HEK293 (cell line): ENCODE data around the gene FAM83F.

Experiments used
- CTCF ChIA-PET: fragments of 350-600 bp; formaldehyde crosslinking; extraction: SDS; loops from one replicate; lab custom pipeline; 2021; ENCODE audit warnings: antibody characterized with exemption; lab: Yijun Ruan, JAX
- POLR2A ChIA-PET: fragments of 300-600 bp; formaldehyde crosslinking; extraction: SDS; loops from one replicate; lab custom pipeline; 2020; ENCODE audit warnings: antibody characterized with exemption, inconsistent platforms; lab: Yijun Ruan, JAX
- H3K27ac ChIP-seq: fragments of 200-500 bp; sonication (Bioruptor generic); 2 replicates; pipeline ENCODE4 v1.5.1; 2014; ENCODE audit warnings: low read depth, low read length, control low read depth, inconsistent platforms; ENCODE audit errors: extremely low read depth
- H3K36me3 ChIP-seq, 2 experiments: fragments of 200-500 bp in 1 of 2; sonication (Bioruptor generic) in 1 of 2; 1 replicate in 1 of 2; 2 replicates in 1 of 2; pipeline ENCODE4 v1.5.1; 2014 to 2017; ENCODE audit warnings: inconsistent platforms in 2 of 2, low read length in 2 of 2; ENCODE audit not compliant: control insufficient read depth in 2 of 2, insufficient read depth in 1 of 2
- H3K4me1 ChIP-seq: fragments of 200-500 bp; sonication (Bioruptor generic); 2 replicates; pipeline ENCODE4 v1.5.1; 2014; ENCODE audit warnings: mild to moderate bottlenecking, low read length, inconsistent platforms; ENCODE audit not compliant: control insufficient read depth, insufficient read depth
- H3K4me3 ChIP-seq: 2 replicates; pipeline ENCODE4 v1.5.1; 2011; ENCODE audit warnings: low read depth, mild to moderate bottlenecking, control low read depth, low read length, moderate library complexity
- H3K9me3 ChIP-seq: fragments of 200-500 bp; sonication (Bioruptor generic); 2 replicates; pipeline ENCODE4 v1.5.1; 2014; ENCODE audit warnings: low read depth, low read length, inconsistent platforms; ENCODE audit not compliant: control insufficient read depth, insufficient read depth
- ATF2 ChIP-seq: fragments of 450-650 bp; formaldehyde crosslinking; IDR thresholded peaks from 2 replicates; pipeline ENCODE4 v1.5.1; 2016; ENCODE audit warnings: missing biosample characterization, missing genetic modification characterization, low read depth
- EGR2 ChIP-seq: fragments of 450-650 bp; formaldehyde crosslinking; IDR thresholded peaks from 2 replicates; pipeline ENCODE4 v1.5.1; 2016; ENCODE audit warnings: low read depth, missing biosample characterization, missing genetic modification characterization
- GFI1B ChIP-seq: fragments of 450-650 bp; formaldehyde crosslinking; IDR thresholded peaks from 2 replicates; pipeline ENCODE4 v1.5.1; 2016; ENCODE audit warnings: missing biosample characterization, missing genetic modification characterization
- HOXD13 ChIP-seq: sonication (generic); formaldehyde crosslinking; IDR thresholded peaks from 2 replicates; pipeline ENCODE4 v1.8.0; 2022; ENCODE audit warnings: missing genetic modification reagents, borderline replicate concordance
- OVOL3 ChIP-seq: fragments of 450-650 bp; formaldehyde crosslinking; IDR thresholded peaks from 2 replicates; pipeline ENCODE4 v1.5.1; 2016; ENCODE audit warnings: missing biosample characterization, missing genetic modification characterization
- PATZ1 ChIP-seq: fragments of 450-650 bp; formaldehyde crosslinking; IDR thresholded peaks from 2 replicates; pipeline ENCODE4 v1.5.1; 2016; ENCODE audit warnings: missing biosample characterization, missing genetic modification characterization
- REST ChIP-seq: fragments of 450-650 bp; formaldehyde crosslinking; IDR thresholded peaks from 2 replicates; pipeline ENCODE4 v1.5.1; 2016; ENCODE audit warnings: missing biosample characterization, missing genetic modification characterization
- ZBTB20 ChIP-seq: fragments of 450-650 bp; formaldehyde crosslinking; IDR thresholded peaks from 2 replicates; pipeline ENCODE4 v1.5.1; 2016; ENCODE audit warnings: missing biosample characterization, missing genetic modification characterization
- ZNF10 ChIP-seq: fragments of 450-650 bp; formaldehyde crosslinking; IDR thresholded peaks from 2 replicates; pipeline ENCODE4 v1.5.1; 2017; ENCODE audit warnings: missing biosample characterization, missing genetic modification characterization
- ZNF23 ChIP-seq: fragments of 450-650 bp; formaldehyde crosslinking; IDR thresholded peaks from 2 replicates; pipeline ENCODE4 v1.5.1; 2016; ENCODE audit warnings: missing biosample characterization, missing genetic modification characterization, borderline replicate concordance
- ZNF266 ChIP-seq: fragments of 450-650 bp; formaldehyde crosslinking; IDR thresholded peaks from 2 replicates; pipeline ENCODE4 v1.5.1; 2016; ENCODE audit warnings: missing biosample characterization, missing genetic modification characterization, low read depth
- ZNF324 ChIP-seq: fragments of 450-650 bp; formaldehyde crosslinking; IDR thresholded peaks from 2 replicates; pipeline ENCODE4 v1.5.1; 2016; ENCODE audit warnings: missing biosample characterization, missing genetic modification characterization
- ZNF404 ChIP-seq: fragments of 450-650 bp; formaldehyde crosslinking; IDR thresholded peaks from 2 replicates; pipeline ENCODE4 v1.5.1; 2017; ENCODE audit warnings: missing biosample characterization, missing genetic modification characterization
- ZNF548 ChIP-seq: fragments of 450-650 bp; formaldehyde crosslinking; IDR thresholded peaks from 2 replicates; pipeline ENCODE4 v1.5.1; 2016; ENCODE audit warnings: missing biosample characterization, missing genetic modification characterization
- ZNF571 ChIP-seq: fragments of 450-650 bp; formaldehyde crosslinking; IDR thresholded peaks from 2 replicates; pipeline ENCODE4 v1.5.0; 2017; ENCODE audit warnings: missing biosample characterization, missing genetic modification characterization
- ZNF580 ChIP-seq: fragments of 450-650 bp; formaldehyde crosslinking; IDR thresholded peaks from 2 replicates; pipeline ENCODE4 v1.5.1; 2016; ENCODE audit warnings: missing biosample characterization, missing genetic modification characterization
- ZNF658 ChIP-seq: fragments of 450-650 bp; formaldehyde crosslinking; IDR thresholded peaks from 2 replicates; pipeline ENCODE4; 2016; ENCODE audit warnings: missing biosample characterization, missing genetic modification characterization

FAM83F gene

GRCh38 chr22:40014667-40015248, 20.0 kb downstream of the FAM83F start:
- Histone ChIP-seq H3K27ac (no peak overlapping the region), H3K4me3 (no peak overlapping the region), H3K36me3 (no peaks in the 10 kb centered on the region), H3K4me1 (no peaks in the 10 kb centered on the region), H3K9me3 (no peaks in the 10 kb centered on the region)
- no peak for TF ChIP-seq ZNF658 (tag by site-specific recombination)
- TF ChIP-seq ZNF571 (tag by site-specific recombination): no peak
- TF ChIP-seq ZNF10 (tag by site-specific recombination): no peak
- no peak for TF ChIP-seq HOXD13 (CRISPR knock-in tag)
- no peak for TF ChIP-seq REST (tag by site-specific recombination)
- TF ChIP-seq GFI1B (tag by site-specific recombination): no peak
- no peak for TF ChIP-seq OVOL3 (tag by site-specific recombination)
- TF ChIP-seq ZNF580 (tag by site-specific recombination): no peak
- TF ChIP-seq ZNF266 (tag by site-specific recombination): no peak
- no peak for TF ChIP-seq ZNF23
- no peak for TF ChIP-seq ZNF548
- no peak for TF ChIP-seq ZNF324 (tag by site-specific recombination)
- no peak for TF ChIP-seq PATZ1 (tag by site-specific recombination)
- no peak for TF ChIP-seq ATF2 (tag by site-specific recombination)
- CTCF ChIA-PET: interaction anchor here (0.6 to 2.5 kb wide), 3 partner anchors 10 to 235 kb away, joined by 3 to 15 read pairs (median 3); no protein-coding TSS in a partner anchor
- POLR2A ChIA-PET: no interaction called here

GRCh38 chr22:40015358-40015976, 20.7 kb downstream of the FAM83F start:
- Histone ChIP-seq H3K9me3 (no peaks in the 10 kb centered on the region), H3K4me1 (no peaks in the 10 kb centered on the region), H3K36me3 (no peaks in the 10 kb centered on the region), H3K4me3 (no peak overlapping the region), H3K27ac (no peak overlapping the region)
- CTCF ChIA-PET: interaction anchor here (0.6 to 2.5 kb wide), 5 partner anchors 9 to 487 kb away, joined by 3 to 15 read pairs (median 3); no protein-coding TSS in a partner anchor
- TF ChIP-seq ZNF404 (tag by site-specific recombination) (no peak), EGR2 (tag by site-specific recombination) (peak; percentile 63), ZBTB20 (tag by site-specific recombination) (no peak)
- POLR2A ChIA-PET: no interaction called here
